ENCODE results near the gene SDHB. TPM values are rescaled to one million over a fixed set of nuclear protein-coding genes. Genes with fewer than 3 reads are reported as not detected.

SDHB gene
- total and polyA plus RNA-seq, 2 of the 8 experiments (the other 6 are each of a cell fraction or from before 2014, with no cell fraction given): 84.0 to 98.7 TPM

DNA sequence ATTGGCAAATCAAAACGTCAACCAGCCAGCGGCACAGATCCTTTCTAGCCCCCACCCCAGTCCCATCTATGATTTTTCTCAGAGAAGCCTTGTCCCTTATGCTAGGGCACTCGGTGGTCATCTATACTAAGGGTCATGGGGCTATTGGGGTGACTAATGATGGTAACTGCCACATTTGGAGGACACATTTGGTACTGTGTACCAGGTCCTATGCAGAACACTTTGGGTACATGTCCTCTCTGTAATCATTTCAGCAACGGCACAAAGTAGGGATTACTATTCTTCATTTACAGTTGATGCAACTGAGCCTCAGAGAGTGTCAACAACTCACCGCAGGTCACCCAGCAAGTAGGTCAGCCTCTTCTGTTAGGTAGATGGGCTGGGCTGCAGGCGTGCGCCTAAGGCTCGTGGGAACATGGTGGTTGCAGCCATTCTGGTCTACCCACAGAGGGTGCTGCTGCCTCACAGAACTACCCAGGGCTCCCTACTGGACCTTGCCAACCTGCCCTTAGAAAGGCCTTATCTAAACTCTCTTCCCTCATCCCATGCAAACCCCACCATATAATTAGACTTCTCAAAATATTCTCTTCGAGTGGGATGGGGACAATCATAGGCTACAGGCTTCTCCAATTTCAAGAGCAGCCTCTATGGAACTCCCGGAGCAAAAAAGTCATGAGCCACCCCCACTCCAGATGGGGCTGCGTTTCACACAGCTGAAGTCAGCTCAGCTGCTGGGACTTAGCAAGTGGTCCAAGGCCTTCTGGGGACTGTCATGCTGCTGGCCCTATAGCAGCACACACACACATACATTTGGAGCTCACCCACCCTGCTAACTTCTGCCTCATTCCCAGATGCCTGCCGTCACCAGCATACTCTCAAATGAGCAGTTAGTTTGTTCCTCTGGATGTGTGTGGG lies 5.8 kb upstream of the SDHB start (continued):
- TF ChIP-seq, protein P1, sequence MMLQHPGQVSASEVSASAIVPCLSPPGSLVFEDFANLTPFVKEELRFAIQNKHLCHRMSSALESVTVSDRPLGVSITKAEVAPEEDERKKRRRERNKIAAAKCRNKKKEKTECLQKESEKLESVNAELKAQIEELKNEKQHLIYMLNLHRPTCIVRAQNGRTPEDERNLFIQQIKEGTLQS (IDR thresholded peaks at IDR 0.05; ENCODE audit: insufficient read depth, low read depth, low read length): no peak
